ENCODE results near the gene CALCB.

DNA sequence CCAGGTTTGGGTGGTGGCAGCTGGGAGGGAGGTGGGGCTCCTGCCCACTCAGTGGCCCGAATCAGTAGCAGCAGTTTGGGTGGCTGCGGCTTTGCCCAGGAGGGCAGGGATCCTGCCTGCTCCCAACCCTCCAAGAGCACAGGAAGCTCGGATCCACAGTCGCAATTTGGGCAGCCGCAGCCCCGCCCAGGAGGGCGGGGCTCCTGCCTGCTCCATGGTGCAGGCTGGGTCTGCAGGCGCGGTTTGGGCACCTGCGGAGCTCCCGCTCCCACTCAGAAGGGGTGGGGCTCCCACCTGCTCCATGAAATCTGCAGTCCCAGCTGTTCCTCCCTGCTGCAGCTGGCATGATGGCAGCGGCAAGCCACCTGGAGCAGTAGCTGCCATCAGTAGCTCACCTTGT lies 38.1 kb upstream of the CALCB start:
- TF ChIP-seq, protein P1, sequence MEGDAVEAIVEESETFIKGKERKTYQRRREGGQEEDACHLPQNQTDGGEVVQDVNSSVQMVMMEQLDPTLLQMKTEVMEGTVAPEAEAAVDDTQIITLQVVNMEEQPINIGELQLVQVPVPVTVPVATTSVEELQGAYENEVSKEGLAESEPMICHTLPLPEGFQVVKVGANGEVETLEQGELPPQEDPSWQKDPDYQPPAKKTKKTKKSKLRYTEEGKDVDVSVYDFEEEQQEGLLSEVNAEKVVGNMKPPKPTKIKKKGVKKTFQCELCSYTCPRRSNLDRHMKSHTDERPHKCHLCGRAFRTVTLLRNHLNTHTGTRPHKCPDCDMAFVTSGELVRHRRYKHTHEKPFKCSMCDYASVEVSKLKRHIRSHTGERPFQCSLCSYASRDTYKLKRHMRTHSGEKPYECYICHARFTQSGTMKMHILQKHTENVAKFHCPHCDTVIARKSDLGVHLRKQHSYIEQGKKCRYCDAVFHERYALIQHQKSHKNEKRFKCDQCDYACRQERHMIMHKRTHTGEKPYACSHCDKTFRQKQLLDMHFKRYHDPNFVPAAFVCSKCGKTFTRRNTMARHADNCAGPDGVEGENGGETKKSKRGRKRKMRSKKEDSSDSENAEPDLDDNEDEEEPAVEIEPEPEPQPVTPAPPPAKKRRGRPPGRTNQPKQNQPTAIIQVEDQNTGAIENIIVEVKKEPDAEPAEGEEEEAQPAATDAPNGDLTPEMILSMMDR (IDR thresholded peaks at IDR 0.05): no peak
- no peak for TF ChIP-seq POLR2A (IDR thresholded peaks at IDR 0.05)

Measured in upper lobe of left lung (tissue), 4 donors.